GM18511 (cell line): ENCODE results near the gene RFTN1.

Experiments
- ATAC-seq: cut with Tn5 transposase; IDR thresholded peaks from one replicate; pipeline ENCODE4 v1.9.1; 2021; ENCODE audit warnings: mild to moderate bottlenecking, moderate library complexity; ENCODE audit not compliant: unreplicated experiment

Gene RFTN1

DNA sequence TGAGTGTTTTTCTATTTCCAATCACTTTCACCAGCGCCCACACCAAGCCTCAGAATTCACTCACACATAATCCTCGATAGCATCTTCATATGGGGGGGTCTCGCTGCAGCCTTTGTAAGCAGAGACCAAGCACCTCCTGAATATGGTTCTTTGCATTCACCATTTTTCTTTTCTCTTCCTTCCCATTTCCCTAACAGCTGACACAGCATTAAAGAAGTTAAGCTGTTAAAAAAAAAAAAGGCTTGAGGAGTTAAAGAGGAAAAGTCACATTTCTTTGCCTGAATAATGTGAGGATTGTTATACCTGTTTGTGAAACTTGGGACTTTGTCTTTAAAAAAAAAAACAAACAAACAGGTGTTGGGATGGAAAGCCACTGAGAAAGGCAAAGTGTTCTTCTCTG is 41.6 kb downstream of the RFTN1 start:
- ATAC-seq: no peak

DNA sequence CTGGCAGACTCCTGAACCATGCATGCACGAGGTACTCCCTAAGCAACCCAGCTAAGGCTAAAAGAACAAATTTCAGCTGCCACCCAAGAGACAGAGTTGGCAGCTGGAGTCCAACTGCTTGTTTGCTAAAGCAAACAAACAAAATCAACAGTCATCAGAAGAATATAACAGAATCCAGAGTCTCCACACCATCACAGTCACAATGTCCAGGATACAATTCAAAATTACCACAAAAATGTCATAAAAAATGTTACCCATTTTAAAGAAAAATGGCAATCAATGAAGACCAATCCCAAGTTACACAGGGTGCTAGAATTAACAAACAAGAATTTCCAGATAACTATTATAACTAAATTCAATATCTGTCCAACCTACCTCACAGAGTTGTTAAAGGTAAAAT is 42.9 kb downstream of the RFTN1 start:
- ATAC-seq: no peak

DNA sequence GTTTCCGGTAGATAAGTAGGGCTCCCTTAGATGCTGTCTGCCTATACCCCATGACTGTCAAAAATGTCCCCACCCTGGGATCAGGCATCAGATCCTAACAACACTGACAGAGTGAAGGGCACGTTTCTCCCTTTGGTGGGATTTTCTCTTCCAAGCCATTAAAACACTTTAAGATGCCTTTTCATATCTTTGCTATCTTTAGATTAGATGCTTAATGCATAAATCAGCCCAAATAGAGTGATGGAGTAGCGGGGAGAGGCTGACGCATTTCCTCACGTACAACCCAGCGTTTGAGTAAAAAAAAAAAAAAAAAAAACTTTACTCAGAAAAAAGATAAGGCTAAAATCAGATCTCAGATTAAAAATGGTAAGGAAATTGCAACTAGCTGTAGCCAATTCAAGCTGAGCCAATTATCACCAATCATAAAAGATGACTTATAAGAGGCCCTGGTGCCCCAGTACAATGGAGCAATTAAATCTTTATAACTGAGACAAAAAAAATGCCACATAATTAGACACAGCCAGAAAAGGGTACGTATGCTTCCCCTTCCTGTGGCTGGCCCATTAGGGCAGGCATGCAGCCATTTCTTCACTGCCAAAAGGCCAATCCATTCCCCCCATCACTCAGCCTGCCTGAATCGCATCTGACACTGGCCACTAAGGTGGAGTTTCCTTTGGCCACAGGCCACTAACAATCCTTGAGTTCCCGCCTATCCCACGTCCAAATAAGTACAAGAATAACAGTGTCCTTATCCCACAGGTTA is 45.0 kb downstream of the RFTN1 start:
- ATAC-seq: no peak

DNA sequence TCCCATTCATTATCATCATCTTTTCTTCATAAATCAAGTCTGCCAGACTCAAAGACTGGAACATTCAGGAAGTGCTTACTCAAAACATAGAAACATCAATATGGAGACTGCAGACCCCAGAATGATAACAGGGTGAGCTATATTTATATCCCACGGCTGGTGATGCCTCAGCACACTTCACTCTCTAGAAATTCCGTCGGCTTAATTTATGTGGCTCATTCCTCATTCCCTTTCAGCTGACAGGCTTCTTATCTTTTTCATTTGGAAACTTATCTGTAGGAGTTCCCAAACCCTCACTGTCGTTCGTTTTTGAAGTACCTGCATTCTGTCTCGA is 45.5 kb downstream of the RFTN1 start:
- no peak for ATAC-seq

DNA sequence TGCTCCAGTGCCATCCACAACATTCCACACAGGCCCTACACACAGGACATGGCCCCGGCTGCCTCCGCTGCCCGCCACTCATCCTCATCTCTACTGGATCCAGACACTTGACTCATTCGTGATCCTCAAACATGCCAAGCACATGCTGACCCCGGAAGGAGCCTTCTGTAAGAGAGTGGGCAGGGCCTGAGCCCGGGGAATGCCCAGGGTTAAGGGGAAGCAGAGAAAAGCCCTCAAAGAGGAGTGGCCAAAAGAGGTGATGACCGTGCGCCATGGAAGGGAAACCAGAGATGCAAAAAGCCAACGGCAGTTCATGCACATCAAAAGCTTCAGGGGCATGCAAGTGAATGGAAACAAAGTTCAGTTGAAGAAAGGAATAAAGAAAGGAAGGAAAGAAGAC is 46.1 kb downstream of the RFTN1 start:
- ATAC-seq: peak; percentile 94

DNA sequence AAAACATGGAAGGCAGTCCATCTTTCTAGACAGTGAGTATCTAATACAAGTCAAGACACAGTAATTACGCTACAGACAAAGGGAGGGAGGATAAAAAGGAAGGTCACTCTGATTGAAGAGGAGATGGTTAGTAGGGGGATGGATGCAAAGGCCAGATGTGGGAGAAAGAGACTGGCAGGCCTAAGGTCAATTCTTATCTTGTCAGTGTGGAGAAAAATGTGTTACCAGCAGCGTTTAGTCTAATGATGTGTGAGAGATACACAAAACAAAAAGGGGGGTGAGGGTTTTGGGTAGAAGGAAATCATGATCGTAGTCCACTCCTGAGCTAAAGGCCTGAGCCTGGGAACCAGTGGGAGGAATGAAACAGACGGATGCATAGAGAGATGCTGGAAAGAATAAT is 46.7 kb downstream of the RFTN1 start:
- ATAC-seq: no peak

DNA sequence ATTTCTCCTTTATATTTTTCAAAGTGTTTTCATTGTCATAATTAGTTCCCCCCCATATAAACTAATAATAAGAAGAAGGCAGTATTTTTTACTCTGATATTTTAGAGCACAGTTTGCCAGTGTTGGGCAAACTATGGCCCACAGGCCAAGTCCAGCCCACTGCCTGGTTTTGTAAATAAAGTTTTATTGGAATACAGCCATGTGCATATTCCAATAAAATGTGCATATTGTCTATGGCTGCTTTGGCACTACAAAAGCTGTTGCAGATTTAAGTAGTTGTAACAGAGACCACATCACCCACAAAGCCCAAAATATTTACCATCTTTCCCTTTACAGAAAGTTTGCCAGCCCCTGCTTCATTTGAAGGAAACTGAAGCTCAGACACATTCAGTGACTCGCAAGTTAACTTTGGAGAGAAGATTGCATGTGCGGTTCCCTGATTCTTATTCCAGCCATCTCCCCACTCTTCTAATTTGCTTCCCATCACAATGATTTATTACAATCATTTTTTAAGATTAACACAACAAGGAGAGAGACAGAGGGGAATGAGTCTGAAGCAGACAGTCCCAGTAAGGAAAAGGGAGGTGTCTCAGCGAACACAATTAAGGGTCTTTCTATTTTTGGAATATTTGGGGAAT is 48.9 kb downstream of the RFTN1 start:
- ATAC-seq: no peak

DNA sequence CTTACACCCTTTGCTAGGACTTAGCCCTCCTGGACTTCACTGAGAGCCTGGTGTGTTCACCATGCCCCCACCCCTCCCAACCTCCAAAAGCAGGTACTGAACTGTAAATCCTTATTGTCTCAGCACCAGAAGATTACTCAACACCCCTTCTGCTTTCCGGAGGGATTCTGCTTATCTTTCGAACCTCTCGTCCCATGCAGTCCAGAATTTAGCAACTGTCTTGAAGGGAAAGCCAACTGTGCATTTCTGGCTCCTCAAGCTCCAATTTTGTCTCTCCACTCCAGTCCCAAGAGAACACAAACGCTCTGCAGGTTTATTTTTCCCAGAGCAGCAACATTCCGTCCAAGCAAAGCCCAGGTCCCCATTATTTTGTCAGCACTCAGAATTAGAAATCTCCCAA is 49.6 kb downstream of the RFTN1 start:
- no peak for ATAC-seq

DNA sequence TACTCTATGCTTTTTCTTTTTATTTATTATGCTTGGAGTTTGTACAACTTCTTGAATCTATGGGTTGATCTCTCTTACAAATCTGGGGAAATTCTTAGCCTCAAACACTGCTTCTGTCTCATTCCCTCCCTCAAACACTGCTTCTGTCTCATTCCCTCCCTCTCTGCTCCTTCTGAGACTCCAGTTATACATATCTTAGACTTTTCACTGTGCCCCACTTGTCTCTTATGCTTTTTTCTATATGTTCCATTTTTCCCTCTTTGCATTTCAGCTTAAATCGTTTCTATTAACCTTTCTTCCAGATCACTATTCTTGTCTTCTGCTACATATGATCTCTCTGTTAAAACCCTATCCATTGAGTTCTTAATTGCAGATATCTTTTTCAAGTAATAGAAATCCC is 50.4 kb downstream of the RFTN1 start:
- ATAC-seq: no peak

DNA sequence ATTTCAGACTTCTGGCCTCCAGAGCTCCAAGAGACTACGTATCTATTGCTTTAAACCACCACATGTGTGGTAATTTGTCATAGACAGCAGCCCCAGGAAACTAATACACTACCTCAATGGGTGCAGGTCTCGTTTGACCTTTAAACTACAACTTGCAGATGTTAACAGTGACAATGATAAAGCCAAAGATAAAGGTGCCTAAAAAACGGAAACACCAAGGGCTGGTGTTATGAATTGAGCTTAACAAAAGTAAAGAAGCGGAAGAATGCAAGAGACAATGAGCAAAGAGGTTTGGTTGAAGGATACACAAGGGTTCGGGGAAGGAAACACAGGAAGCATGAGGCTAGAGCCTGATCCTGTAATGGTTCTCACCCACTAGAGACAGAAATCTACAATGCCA is 50.8 kb downstream of the RFTN1 start:
- ATAC-seq: no peak

DNA sequence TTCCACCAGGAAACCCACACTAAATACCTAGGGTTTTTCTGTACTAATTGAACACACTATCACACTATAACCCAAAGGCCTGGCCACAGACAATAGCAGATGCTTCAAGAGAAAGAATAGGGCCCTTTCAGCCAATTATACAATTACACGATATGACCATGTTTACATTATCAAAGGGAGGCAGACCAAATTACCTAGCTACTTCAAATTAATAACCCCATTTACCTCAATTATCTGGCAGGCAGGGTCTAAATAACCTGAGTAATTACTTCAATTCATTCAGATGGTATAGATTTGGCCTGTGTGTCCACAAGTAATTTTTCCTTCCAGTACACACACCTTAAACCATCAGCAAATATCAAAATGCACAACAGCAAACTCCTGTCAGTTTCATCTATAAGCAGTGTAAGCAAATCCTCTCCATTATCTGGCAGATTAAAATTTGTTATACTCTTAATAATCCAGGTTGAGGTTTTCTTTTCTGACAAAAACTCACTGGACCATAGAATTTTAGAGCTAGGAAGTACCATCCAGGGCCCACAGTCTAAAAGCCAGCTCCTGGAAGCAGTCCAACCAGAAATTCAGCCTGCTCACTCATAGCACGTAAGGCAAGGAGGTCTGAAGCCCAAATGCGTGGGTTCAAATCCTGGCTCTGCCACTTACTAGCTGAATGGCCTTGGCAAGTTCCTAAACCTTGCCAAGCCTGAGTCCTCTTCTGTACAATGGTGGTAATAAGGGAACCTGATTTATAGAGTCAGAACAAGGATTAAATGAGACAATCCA is 51.8 kb downstream of the RFTN1 start:
- no peak for ATAC-seq

DNA sequence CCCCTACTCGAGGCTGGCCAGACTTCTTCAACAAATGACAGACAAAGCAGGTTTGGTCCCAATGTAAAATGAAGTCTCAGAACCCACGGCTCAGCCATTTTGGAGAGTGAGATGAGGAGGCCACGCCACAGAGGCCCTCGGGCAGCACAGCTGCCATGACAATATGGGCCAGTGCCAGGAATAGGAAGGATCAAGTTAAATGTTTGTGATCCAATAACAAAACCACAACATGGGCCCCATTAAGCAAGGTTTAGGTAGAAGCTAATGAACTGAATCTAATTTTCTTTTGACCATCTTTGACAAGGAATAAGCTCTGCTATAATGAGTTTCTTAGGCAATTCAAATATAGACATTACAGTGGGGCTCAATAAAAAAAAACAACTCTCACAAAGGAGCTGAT is 52.6 kb downstream of the RFTN1 start:
- no peak for ATAC-seq

DNA sequence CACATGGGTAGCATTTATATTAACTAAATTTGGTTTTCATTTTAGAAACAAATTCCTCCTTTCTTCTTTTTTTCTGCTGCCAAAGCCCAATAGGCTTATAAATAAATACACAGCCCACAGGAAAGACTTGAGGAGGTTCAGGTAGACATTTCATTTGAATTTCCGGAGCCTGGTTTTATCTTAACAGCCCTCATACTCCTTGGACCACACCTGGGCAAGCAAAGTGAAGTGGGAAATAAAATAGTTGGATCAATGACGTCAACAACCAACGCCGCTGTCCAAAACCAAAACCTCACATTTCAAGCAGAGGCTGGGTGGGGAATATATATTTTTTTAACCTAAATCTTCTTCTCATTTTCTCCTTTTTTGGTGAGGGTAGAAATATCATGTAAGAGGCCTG is 53.2 kb downstream of the RFTN1 start:
- ATAC-seq: no peak

DNA sequence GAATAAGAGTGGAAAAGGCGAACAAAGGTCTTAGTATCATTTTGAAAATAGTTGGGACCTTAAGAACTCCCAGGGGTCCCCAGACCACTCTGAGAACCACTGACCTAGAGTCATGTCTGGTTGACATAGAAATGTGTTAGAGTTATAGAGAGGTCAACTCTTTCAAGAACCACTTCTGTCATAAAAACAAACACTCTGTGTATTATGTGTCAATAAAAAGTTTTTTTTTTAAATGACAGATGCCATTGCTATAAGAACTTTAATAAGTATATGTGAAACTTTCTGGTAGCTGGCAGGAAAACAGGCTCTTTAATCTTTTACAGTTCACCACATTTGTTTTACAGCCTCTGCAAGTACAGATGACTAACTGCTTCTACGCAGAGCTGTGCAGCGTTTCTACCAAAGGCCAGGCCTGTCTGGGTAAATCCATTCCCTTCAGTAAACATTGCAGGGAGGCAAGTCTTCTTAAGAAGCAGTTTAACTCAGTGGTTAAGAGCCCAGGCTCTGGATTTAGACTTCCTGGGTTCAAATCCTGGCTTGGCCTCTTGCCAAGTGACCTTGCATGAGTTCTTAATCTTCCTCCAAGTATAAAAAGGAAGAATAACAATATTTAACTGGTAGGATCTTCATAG is 56.6 kb downstream of the RFTN1 start:
- ATAC-seq: no peak

DNA sequence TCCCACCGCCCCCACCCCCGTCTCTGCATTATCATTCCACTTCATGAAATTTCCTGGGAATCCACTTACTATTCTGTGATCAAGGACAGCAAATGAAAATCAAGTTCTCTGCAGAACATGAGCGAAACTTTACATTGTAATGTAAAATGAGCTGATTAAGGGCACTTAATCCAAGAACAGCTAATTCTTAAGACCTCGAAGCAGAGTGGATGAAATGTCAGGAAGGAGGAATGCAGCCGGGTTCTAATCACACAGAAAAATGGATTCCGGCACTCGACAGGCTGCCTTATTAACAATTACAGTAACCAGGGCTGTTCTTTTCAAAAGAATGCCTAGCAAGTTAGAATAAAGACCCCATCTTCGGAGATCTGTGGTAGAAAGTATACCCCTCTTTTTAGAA is 57.5 kb downstream of the RFTN1 start:
- no peak for ATAC-seq

DNA sequence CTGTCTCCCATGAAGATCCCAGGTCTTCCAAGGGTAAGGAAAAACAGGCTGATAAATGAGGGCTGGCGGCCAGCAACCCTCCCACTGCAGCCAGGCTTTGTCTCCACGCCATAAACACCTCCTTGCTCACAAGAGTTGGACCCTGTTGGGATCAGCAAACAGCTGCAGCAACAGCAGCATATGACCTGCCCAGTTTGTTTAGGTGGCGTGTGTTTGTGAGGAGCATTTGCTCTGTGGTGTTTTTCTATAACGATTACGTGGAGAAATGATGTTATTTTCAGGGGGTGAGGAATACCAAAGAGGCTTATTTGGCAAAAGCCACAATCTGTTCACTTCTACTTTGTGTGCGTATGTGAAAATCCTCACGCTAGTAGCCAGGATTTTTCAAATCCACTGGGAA is 58.5 kb downstream of the RFTN1 start:
- no peak for ATAC-seq

DNA sequence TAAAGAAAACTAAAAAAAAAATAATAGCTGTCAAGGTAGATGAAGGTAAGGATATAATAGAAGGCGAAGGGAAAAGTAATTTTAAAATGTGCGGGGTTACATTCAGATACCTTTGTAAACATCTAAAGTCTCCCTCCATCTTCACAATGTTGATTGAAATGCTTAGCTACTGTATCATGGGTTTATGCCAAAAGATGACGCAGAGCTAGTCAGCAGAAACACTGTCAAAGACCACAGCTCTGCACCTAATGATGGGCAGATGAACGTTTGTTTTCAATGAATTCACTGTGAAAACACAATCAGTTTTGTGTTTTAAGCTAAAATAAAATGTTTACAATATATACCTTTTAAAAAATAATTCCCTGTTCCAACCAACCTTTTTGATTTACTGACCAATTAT is 61.2 kb downstream of the RFTN1 start:
- no peak for ATAC-seq

DNA sequence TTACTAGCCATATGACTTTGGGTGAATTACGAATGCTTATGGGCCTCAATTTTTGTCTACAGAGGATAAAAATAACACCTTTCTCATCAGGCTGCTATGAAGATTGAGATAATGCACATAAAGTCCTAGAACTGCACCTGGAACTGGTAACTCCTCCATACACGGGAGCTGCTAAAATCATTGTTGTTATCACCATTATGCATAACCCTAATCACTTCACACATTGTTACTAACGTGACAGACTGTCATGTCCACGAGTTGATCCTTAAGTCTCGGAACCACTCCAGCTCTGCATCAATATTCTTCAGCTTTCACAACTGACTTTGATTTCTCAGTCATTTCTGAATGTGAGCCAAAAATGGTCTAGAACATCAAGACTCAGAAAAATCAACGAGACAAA is 64.1 kb downstream of the RFTN1 start:
- ATAC-seq: no peak

DNA sequence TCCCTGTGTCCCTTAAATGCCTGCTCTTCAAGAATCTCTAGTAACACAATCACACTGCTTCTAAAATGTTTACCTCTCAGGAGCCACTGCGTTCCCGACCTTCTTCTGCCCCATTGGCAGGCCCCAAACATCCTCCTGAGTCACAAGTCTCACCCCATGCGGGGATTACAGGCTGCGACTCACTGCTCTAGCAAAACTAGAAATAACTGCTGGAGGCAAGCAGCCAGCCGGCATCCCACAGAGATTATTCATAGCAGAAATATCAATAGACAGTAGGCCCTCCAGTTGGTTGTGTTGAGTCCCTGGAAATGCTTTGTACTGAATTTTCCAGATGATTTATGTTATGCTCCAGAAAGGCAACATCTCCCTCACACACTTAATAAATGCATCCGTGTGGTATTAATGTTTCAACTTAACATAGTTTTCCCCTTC is 64.8 kb downstream of the RFTN1 start:
- no peak for ATAC-seq

DNA sequence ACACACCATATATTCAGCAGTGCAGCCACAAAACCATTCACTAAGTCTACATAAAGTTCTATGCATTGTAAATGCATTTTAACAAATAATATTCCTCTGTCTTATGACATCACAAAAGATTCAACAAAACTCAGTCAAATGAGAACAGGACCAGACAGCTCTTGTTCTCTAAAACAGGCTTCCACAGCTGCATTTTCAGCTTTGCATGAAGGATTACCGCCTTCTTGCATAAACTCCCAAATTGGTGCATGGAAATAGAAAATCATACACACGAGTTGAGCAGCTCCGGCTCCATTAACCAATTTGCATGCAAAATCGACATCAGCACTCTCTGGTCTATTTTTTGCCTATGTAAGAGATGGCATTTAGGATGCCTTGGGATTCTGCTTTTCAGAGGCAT is 66.4 kb downstream of the RFTN1 start:
- no peak for ATAC-seq

DNA sequence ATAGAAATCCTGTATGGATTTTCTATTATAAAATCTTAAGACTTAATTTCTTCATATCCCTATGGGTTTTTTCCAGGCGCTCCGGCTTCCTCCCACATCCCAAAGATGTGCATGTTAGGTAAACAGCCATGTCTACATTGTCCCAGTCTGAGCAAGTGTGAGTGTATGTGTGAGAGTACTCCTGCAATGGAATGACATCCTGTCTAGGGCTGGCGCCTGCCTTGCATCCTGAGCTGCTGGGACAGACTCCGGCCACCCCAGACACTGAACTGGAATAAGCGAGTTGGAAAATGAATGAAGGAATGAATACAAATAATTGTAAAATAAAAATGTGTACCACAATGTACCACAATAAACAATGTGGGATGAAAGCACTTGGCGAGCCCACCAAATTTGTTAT is 69.2 kb downstream of the RFTN1 start:
- no peak for ATAC-seq

DNA sequence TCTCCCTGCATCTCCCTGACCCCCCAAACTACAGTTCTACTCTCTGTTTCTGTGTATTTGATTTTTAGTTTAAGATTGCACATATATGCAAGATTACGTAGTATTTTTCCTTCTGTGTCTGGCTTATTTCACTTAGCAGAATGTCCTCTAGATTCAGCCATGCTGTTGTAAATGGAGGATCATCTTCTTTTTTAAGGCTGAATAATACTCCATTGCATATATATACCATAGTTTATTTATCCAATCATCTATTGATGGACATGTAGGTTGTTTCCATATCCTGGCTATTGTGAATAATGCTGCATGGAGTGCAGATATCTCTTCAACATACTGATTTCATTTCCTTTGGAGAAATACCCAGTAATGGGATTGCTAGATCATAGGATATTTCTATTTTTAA is 70.8 kb downstream of the RFTN1 start:
- no peak for ATAC-seq
